ENCODE results near the gene SLIT3. TPM values are rescaled to one million over a fixed set of nuclear protein-coding genes. Genes with fewer than 3 reads are reported as not detected.

Gene SLIT3
- total RNA-seq, 2 experiments from 2014 or later, result 0.20 to 0.43 TPM

DNA sequence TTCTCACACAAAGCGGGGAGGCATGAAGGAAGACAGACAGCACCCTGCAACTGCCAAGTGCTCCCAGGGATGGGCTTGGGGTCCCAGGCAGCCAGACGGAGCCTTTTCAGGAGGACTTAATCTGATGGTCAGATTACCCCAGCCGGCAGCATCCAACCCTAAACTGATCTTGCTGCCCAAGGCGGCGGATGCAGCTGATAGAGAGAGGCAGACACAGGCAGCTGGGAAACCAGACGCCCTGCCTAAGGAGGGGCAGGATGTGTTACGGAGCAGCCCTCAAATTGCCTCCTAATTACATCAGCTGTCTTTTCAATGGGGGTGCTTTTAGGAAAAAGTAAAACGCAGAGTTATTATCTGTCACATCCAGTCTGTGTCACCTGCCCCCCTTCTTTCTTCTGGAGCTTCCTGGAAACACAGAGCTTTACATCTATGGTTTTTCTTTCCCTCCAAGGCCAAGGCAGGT is 530.9 kb downstream of the SLIT3 start:
- no peak overlapping the region for H3K27ac Mint-ChIP-seq

GRCh38 chr5:168768172-168768571 is 532.8 kb downstream of the SLIT3 start:
- DNase-seq, result no peak
- Mint-ChIP-seq H3K4me3 (no peak overlapping the region), H3K27ac (no peak overlapping the region), H3K36me3 (no peaks in the 10 kb centered on the region), H3K9me3 (peaks cover 4% of the 10 kb centered on the region), H3K4me1 (no peaks in the 10 kb centered on the region), H3K27me3 (peaks cover 7% of the 10 kb centered on the region)

More for the DNA sequence above, 530.9 kb downstream of the SLIT3 start:
- Mint-ChIP-seq H3K9me3 (peaks cover 4% of the 10 kb centered on the region), H3K27me3 (peaks cover 7% of the 10 kb centered on the region), H3K4me3 (no peak overlapping the region), H3K4me1 (no peaks in the 10 kb centered on the region), H3K36me3 (no peaks in the 10 kb centered on the region)
- DNase-seq, result no peak

- H3K9me3 Mint-ChIP-seq, result peaks cover 4% of the 10 kb centered on the region
- H3K4me1 Mint-ChIP-seq, result no peaks in the 10 kb centered on the region
- no peak overlapping the region for H3K27ac Mint-ChIP-seq
- DNase-seq, result no peak
- H3K4me3 Mint-ChIP-seq, result no peak overlapping the region
- H3K36me3 Mint-ChIP-seq, result no peaks in the 10 kb centered on the region
- H3K27me3 Mint-ChIP-seq, result peaks cover 7% of the 10 kb centered on the region
Observed at GRCh38 chr5:168766426-168766700, 534.6 kb downstream of the SLIT3 start.

DNA sequence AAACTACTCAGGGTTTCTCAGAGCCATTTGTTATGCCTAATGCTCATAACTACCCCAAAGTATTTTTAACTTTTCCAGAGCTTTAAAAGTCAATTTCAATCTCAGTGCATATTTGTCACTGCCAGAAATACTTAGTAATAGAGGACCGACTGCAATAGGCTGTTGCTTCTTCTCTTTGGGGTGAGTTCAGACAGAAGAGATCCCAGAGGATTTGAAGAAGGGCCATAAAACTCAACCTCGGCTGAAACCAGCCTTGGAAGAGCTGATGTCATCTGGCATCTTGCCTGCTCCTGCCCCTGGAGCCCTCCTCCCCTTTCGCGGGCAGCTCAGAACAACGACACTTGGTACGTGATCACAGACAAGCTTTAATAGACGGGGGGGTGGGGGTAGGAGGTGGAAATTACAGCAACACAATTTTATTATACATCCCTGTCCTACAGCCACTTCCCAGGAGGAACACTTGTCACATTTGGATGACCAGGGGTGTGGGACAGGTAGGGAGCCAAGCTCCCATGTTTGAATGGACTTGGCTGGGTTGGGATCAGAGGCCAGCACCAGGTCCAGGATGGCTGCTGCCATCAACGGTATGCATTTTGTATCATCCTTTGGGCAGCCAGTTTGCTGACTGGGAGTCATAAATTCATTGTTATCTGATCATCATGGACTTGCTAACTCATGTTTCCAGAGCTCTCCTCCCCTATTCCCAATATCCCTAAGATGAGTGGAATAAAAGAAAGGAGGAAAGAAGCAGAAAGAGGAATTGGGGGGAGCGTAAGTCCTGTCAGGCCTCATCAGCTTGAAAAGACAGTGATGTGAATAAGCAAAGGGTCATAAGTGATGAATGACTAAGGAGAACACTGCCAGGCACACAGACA is 535.2 kb downstream of the SLIT3 start:
- no peaks in the 10 kb centered on the region for H3K4me1 Mint-ChIP-seq
- H3K4me3 Mint-ChIP-seq, result no peak overlapping the region
- peaks cover 4% of the 10 kb centered on the region for H3K9me3 Mint-ChIP-seq
- DNase-seq, result no peak
- peaks cover 7% of the 10 kb centered on the region for H3K27me3 Mint-ChIP-seq
- no peak overlapping the region for H3K27ac Mint-ChIP-seq
- H3K36me3 Mint-ChIP-seq, result no peaks in the 10 kb centered on the region

GRCh38 chr5:168765086-168765550 is 535.8 kb downstream of the SLIT3 start:
- Mint-ChIP-seq H3K4me1 (no peaks in the 10 kb centered on the region), H3K27ac (no peak overlapping the region), H3K36me3 (no peaks in the 10 kb centered on the region), H3K27me3 (peaks cover 7% of the 10 kb centered on the region), H3K9me3 (peaks cover 4% of the 10 kb centered on the region), H3K4me3 (no peak overlapping the region)
- no peak for DNase-seq

GRCh38 chr5:168756453-168757391 is 544.2 kb downstream of the SLIT3 start:
- H3K9me3 Mint-ChIP-seq, result no peaks in the 10 kb centered on the region
- H3K4me1 Mint-ChIP-seq, result no peaks in the 10 kb centered on the region
- H3K27ac Mint-ChIP-seq, result no peak overlapping the region
- peaks cover 16% of the 10 kb centered on the region for H3K27me3 Mint-ChIP-seq
- H3K4me3 Mint-ChIP-seq, result no peak overlapping the region
- no peaks in the 10 kb centered on the region for H3K36me3 Mint-ChIP-seq
- DNase-seq, result no peak

DNA sequence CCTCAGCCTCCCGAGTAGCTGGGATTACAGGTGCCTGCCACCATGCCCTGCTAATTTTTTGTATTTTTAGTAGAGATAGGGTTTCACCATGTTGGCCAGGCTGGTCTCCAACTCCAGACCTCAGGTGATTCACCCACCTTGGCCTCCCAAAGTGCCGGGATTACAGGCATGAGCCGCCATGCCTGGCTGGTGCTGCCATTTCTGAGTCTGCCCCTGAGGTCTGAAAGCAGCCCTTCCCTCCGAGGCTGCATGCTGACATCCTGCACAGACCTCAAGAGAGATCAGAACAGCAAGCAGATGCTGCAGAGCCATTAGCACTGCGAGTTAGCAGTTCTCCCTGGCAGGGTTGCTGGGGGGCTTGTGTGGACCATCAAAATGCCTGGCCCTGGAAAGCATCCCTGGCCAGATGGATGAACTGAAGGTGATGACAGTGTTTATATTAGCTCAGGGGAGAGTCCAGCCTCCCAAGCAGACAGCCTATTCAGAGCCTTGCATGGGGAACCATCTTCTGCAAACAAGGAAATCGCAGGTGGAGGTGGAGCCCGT is 545.3 kb downstream of the SLIT3 start:
- no peaks in the 10 kb centered on the region for H3K9me3 Mint-ChIP-seq

GRCh38 chr5:168753691-168754254 is 547.2 kb downstream of the SLIT3 start:
- Mint-ChIP-seq H3K27ac (no peak overlapping the region), H3K27me3 (peaks cover 20% of the 10 kb centered on the region), H3K36me3 (no peaks in the 10 kb centered on the region), H3K4me1 (no peaks in the 10 kb centered on the region), H3K4me3 (no peak overlapping the region), H3K9me3 (peaks cover 2% of the 10 kb centered on the region)
- DNase-seq, result no peak

More for the DNA sequence above, 545.3 kb downstream of the SLIT3 start:
- DNase-seq, result no peak
- H3K27ac Mint-ChIP-seq, result no peak overlapping the region
- no peaks in the 10 kb centered on the region for H3K36me3 Mint-ChIP-seq
- peaks cover 16% of the 10 kb centered on the region for H3K27me3 Mint-ChIP-seq
- no peak overlapping the region for H3K4me3 Mint-ChIP-seq
- no peaks in the 10 kb centered on the region for H3K4me1 Mint-ChIP-seq

GRCh38 chr5:168752416-168753190 is 548.3 kb downstream of the SLIT3 start:
- H3K27ac Mint-ChIP-seq, result no peak overlapping the region
- H3K36me3 Mint-ChIP-seq, result no peaks in the 10 kb centered on the region
- H3K4me1 Mint-ChIP-seq, result peaks cover 2% of the 10 kb centered on the region
- H3K27me3 Mint-ChIP-seq, result peaks cover 20% of the 10 kb centered on the region
- H3K9me3 Mint-ChIP-seq, result peaks cover 3% of the 10 kb centered on the region
- DNase-seq, result no peak
- no peak overlapping the region for H3K4me3 Mint-ChIP-seq

GRCh38 chr5:168752012-168752411 is 548.9 kb downstream of the SLIT3 start:
- H3K4me1 Mint-ChIP-seq, result peaks cover 2% of the 10 kb centered on the region
- H3K36me3 Mint-ChIP-seq, result no peaks in the 10 kb centered on the region
- no peak overlapping the region for H3K27ac Mint-ChIP-seq
- no peak for DNase-seq
- peaks cover 20% of the 10 kb centered on the region for H3K27me3 Mint-ChIP-seq
- H3K4me3 Mint-ChIP-seq, result no peak overlapping the region
- peaks cover 3% of the 10 kb centered on the region for H3K9me3 Mint-ChIP-seq

DNA sequence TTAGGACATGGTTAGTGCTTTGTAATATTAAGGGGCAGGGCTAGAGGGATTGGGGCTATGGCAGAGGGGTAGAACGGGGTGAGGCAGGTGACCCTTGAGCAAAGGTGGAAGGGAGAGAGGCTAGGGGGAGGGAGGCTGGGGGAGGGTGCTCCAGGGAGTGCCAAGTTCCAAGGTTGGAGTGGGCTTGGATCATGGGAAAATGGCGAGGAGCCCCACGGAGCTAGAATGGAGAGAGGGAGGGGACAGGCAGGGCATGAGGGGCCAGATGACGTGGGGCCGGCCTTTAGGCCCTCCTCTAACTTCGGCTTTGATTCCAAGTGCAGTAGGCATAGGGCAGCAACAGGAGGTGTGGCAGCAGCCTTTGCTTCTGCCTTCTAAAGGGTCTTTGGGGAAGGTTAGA is 550.0 kb downstream of the SLIT3 start:
- peaks cover 4% of the 10 kb centered on the region for H3K9me3 Mint-ChIP-seq
- no peaks in the 10 kb centered on the region for H3K36me3 Mint-ChIP-seq
- peaks cover 2% of the 10 kb centered on the region for H3K4me1 Mint-ChIP-seq
- peaks cover 14% of the 10 kb centered on the region for H3K27me3 Mint-ChIP-seq
- no peak overlapping the region for H3K27ac Mint-ChIP-seq
- no peak for DNase-seq
- H3K4me3 Mint-ChIP-seq, result no peak overlapping the region

- peaks cover 2% of the 10 kb centered on the region for H3K4me1 Mint-ChIP-seq
- H3K9me3 Mint-ChIP-seq, result peaks cover 5% of the 10 kb centered on the region
- no peak for DNase-seq
- peaks cover 12% of the 10 kb centered on the region for H3K27me3 Mint-ChIP-seq
- no peak overlapping the region for H3K27ac Mint-ChIP-seq
- no peak overlapping the region for H3K4me3 Mint-ChIP-seq
- H3K36me3 Mint-ChIP-seq, result no peaks in the 10 kb centered on the region
Observed at GRCh38 chr5:168749391-168750100, 551.4 kb downstream of the SLIT3 start.

DNA sequence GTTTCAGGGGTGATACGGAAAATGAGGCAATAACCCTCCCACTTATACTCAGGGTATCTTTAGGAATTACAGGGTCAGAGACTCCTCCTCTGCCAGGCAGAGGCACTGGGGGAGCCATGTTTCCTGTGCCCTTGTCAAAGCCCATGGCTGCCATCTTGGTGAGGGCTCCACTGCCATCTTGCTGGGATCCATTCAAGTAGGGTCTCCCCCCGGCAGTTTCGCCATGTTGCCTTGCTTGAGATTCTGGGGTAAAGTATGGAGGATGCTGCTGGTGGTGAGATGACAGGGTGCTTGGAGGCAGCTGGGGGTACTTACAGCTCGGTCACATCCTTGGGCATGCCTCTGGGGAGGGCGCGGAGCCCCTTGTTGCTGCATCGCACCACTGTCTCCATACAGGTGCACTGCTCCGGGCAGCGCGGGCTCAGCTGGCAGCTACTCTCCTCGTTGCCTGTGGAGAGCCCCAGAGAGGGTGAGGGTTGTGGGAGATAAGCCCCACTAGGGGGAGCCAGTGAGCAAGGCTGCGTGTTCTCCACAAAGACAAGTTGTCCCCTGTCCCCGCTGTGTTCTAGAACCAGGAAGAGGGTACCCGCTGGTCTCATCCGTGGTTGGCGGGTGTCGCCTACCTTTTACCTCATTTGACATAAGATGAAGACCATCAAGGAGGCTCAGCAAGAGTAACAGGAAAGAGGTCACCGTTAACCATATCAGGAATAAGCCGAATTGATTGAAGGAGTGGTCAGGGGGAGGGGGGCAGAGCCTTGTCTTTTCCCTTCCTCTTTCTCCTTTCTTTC is 552.8 kb downstream of the SLIT3 start:
- Mint-ChIP-seq H3K9me3 (peaks cover 5% of the 10 kb centered on the region), H3K4me1 (peaks cover 2% of the 10 kb centered on the region)

More for the DNA sequence above, 552.8 kb downstream of the SLIT3 start:
- Mint-ChIP-seq H3K36me3 (no peaks in the 10 kb centered on the region), H3K27ac (no peak overlapping the region), H3K4me3 (no peak overlapping the region), H3K27me3 (peaks cover 8% of the 10 kb centered on the region)
- DNase-seq, result peak; percentile 41
